ENCODE data around the gene VAMP2.

VAMP2 gene

GRCh38 chr17:8153957-8154607 lies 8.7 kb downstream of the VAMP2 start:
- peak; percentile 90 for DNase-seq

GRCh38 chr17:8153525-8153956 lies 9.2 kb downstream of the VAMP2 start:
- DNase-seq, result peak; percentile 55

- no peak for DNase-seq
These were observed 9.7 kb downstream of the VAMP2 start for GRCh38 chr17:8153031-8153451.

GRCh38 chr17:8152112-8152775 lies 10.5 kb downstream of the VAMP2 start, which contains the start of gene PER1:
Gene PER1 (minus strand): TSS chr17:8152404. CDS start chr17:8150706, 1,698 bp downstream.
- DNase-seq, result peak; percentile 71

GRCh38 chr17:8151641-8152111 lies 11.1 kb downstream of the VAMP2 start:
- no peak for DNase-seq

GRCh38 chr17:8151120-8151640 lies 11.6 kb downstream of the VAMP2 start:
- peak; percentile 83 for DNase-seq

- no peak for DNase-seq
These were observed 12.3 kb downstream of the VAMP2 start for GRCh38 chr17:8150194-8151119.

- no peak for DNase-seq
These were observed 13.1 kb downstream of the VAMP2 start for GRCh38 chr17:8149419-8150193.

GRCh38 chr17:8148560-8148959 lies 14.2 kb downstream of the VAMP2 start:
- no peak for DNase-seq

- no peak for DNase-seq
These were observed 14.8 kb downstream of the VAMP2 start for GRCh38 chr17:8147805-8148404.

- no peak for DNase-seq
These were observed 15.5 kb downstream of the VAMP2 start for GRCh38 chr17:8147141-8147804.

GRCh38 chr17:8146381-8147140 lies 16.2 kb downstream of the VAMP2 start:
- DNase-seq, result no peak

- no peak for DNase-seq
These were observed 16.9 kb downstream of the VAMP2 start for GRCh38 chr17:8145811-8146210.

GRCh38 chr17:8144401-8145231 lies 18.1 kb downstream of the VAMP2 start:
- DNase-seq, result no peak

- no peak for DNase-seq
These were observed 19.0 kb downstream of the VAMP2 start for GRCh38 chr17:8143581-8144400.

- no peak for DNase-seq
These were observed 19.7 kb downstream of the VAMP2 start for GRCh38 chr17:8142887-8143580.

GRCh38 chr17:8142158-8142886 lies 20.4 kb downstream of the VAMP2 start:
- DNase-seq, result no peak

Data from activated T-cell treated with anti-CD3 and anti-CD28 coated beads for 4 hours (primary cell).